C4-2B (cell line): ENCODE measurements around the gene SARDH.

ENCODE experiments used
- CTCF ChIP-seq: fragments of 450-650 bp; conservative IDR thresholded peaks from 2 replicates; pipeline ENCODE4 v1.5.1; 2017; ENCODE audit warnings: mild to moderate bottlenecking
- ZFX ChIP-seq: fragments of 450-650 bp; IDR thresholded peaks from 2 replicates; pipeline ENCODE4 v1.6.1; 2017

- TF ChIP-seq CTCF (no peak), ZFX (no peak)
These were observed 96.8 kb downstream of the SARDH start for GRCh38 chr9:133641396-133641655.
